Stimulated activated CD8-positive, alpha-beta memory T cell treated with anti-CD3 and anti-CD28 coated beads, Interleukin-15, amount 100 ng/mL, for 24 hours (primary cell): Measurements from ENCODE around the gene ZNF184.
"Not testable (repeated sequence)": the region's sequence is repeated elsewhere in the genome, so short reads cannot be mapped to it uniquely, and the experiment has no call there.

Source experiments
- DNase-seq: peaks from one replicate; pipeline ENCODE4 v3.0.0-alpha.2; 2020; ENCODE audit warnings: low read depth

ZNF184 gene

GRCh38 chr6:27424851-27425250, 48.1 kb downstream of the ZNF184 start:
- not testable (repeated sequence) for DNase-seq

DNA sequence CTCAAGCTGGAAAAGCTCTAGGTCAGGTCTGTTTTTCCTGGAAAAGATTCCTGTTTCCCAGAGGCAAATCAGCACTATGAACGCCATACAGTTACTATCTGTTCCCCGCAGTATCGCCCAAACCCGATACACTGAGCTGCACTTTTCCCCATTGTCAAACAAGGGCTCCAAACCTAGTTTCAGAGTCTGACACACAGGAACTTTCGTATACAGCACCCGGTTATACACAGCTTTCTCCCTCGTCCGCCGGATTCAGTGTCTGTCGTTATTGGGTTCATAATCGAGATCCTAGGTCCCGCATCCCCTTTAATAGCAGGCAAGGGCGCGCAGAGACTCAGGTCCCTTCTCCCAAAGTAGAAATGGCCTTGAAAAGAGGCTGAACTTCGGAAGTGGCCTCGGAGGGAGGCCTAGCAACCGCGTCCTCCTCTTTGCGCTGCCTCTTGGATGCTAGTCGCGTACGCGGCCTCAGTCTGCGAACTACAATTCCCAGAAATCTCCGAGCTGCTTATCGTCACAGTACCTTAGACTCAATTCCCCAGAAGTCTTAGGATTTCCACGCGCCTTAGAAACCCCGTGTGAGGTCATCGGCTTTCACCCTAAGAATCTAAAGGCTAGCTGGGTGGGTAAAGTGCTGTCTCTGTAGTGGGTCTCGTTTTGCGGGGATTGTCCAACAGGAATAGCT, 50.1 kb downstream of the ZNF184 start:
- no peak for DNase-seq

GRCh38 chr6:27419363-27419762, 53.5 kb downstream of the ZNF184 start:
- DNase-seq: no peak

DNA sequence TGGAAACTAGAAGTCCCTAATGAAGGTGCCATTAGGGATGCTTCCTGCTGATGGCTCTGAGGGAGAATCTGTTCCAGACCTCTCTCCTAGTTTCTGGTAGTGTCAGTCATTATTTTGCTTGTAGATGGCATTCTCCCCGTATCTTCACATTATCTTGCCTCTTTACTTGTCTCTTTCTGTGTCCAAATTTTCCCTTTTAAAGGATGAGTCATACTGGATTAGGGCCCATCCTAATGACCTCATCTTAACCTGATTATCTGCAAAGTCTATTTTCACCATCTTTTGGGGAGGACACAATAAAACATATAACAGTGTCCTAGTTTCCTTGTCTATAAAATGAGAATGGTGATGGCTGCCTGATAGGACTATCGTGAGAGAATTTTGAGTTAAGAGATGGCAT, 57.0 kb downstream of the ZNF184 start:
- no peak for DNase-seq

DNA sequence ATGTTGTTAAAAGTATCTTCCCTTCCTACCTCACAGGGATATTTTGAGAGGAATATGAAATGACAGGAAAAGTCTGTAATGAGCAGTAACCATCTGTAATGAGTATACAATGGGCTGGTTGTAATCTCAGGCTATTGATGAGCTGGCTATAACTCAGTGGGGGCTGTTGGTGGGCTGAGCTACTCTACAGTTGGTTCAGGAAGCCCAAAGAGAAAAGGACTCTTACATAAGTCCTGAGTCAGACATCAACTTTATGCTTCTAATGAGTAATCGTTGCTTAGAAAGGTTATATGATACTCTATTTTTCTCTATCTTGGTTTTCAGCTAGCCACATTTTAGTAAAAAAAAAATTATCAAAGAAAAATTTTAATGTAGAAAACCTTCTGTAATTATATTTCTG, 57.9 kb downstream of the ZNF184 start:
- DNase-seq: no peak

DNA sequence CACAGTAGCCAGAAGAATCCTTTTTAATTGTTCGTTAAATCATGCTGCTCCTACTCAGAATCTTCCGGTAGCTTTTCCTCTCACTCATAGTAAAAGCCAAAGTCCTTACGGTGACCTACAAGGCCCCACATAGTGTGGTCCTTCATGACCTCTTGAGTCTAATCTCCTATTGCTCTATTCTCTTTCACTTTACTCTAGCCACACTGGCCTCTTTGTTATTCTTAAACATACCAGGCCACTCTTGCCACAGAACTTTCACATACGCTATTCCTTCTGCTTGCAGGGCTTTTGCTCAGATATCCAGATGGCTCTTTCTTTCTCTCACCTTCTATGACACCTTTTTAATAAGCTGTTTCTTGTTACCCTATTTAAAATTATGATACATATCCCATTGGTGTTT, 58.6 kb downstream of the ZNF184 start:
- no peak for DNase-seq

DNA sequence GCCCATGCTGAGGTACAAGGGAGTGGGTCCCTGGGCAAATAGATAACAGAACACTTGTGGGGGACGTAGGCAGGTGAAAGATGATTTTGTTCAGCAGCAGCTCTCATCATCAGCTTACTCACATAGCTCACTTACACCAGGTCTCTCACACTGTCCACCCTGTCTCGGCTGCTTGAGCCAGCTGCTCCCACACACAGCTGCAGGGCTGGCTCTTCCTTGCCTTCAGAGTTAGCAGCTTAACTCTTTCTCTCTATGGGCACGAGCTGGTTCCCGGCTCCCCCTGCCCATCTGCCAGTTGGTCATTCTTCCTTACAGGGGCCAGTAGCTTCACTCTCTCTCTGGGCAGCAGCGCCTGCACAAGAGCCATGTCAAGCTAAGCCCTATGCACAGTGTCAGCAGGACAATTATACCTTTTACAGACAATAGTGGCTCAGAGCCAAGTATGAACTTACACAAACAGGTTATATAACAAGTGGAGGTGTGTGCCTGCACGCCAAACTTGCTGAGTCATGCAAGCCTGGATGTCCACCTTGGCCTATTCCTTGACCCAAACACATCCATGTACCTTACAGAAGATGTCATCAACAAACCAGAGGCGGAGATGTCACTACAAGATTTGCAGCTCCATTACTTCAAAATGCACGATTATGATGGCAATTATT, 65.6 kb downstream of the ZNF184 start:
- no peak for DNase-seq

GRCh38 chr6:27406085-27406484, 66.8 kb downstream of the ZNF184 start:
- no peak for DNase-seq

- no peak for DNase-seq
These were observed 71.8 kb downstream of the ZNF184 start for GRCh38 chr6:27400877-27401642.
